NCI-H446 treated with DMSO at 0.1 percent for 48 hours (cell line): ENCODE measurements around the gene KIRREL3.

Experiments
- DNase-seq: peaks from one replicate; lab custom pipeline; 2025; lab: John Stamatoyannopoulos, UW

The KIRREL3 gene

GRCh38 chr11:126485021-126485792 is 515.4 kb downstream of the KIRREL3 start:
- no peak for DNase-seq

- no peak for DNase-seq
Measured at GRCh38 chr11:126484266-126484665, 516.3 kb downstream of the KIRREL3 start.

GRCh38 chr11:126483621-126484195 is 516.9 kb downstream of the KIRREL3 start:
- DNase-seq, result no peak

GRCh38 chr11:126482586-126483108 is 517.9 kb downstream of the KIRREL3 start:
- DNase-seq, result no peak

- no peak for DNase-seq
Measured at GRCh38 chr11:126481303-126481680, 519.3 kb downstream of the KIRREL3 start.

GRCh38 chr11:126480410-126481302 is 519.9 kb downstream of the KIRREL3 start:
- peak; percentile 74 for DNase-seq

GRCh38 chr11:126480015-126480409 is 520.6 kb downstream of the KIRREL3 start:
- no peak for DNase-seq

GRCh38 chr11:126479178-126479930 is 521.2 kb downstream of the KIRREL3 start:
- DNase-seq, result no peak

- no peak for DNase-seq
Measured at GRCh38 chr11:126478466-126478865, 522.1 kb downstream of the KIRREL3 start.

GRCh38 chr11:126477535-126478305 is 522.9 kb downstream of the KIRREL3 start:
- no peak for DNase-seq

GRCh38 chr11:126476977-126477376 is 523.6 kb downstream of the KIRREL3 start:
- no peak for DNase-seq

- no peak for DNase-seq
Measured at GRCh38 chr11:126476266-126476924, 524.2 kb downstream of the KIRREL3 start.

GRCh38 chr11:126475014-126475991 is 525.3 kb downstream of the KIRREL3 start:
- DNase-seq, result no peak

GRCh38 chr11:126474220-126474619 is 526.4 kb downstream of the KIRREL3 start:
- DNase-seq, result no peak

- DNase-seq, result no peak
Measured at GRCh38 chr11:126473269-126473668, 527.3 kb downstream of the KIRREL3 start.

GRCh38 chr11:126469311-126469710 is 531.3 kb downstream of the KIRREL3 start:
- no peak for DNase-seq

GRCh38 chr11:126468102-126468521 is 532.5 kb downstream of the KIRREL3 start:
- DNase-seq, result no peak

- DNase-seq, result no peak
Measured at GRCh38 chr11:126467471-126467870, 533.1 kb downstream of the KIRREL3 start.

GRCh38 chr11:126467046-126467370 is 533.6 kb downstream of the KIRREL3 start:
- no peak for DNase-seq
